ENCODE data around the gene NCAPG. TPM values are rescaled to one million over a fixed set of nuclear protein-coding genes. Genes with fewer than 3 reads are reported as not detected.

Gene NCAPG
- total and polyA plus RNA-seq, 4 donors, result 0.08 to 45.2 (median 0.91) TPM

GRCh38 chr4:17780501-17781299, 30.1 kb upstream of the NCAPG start:
- Histone ChIP-seq H3K9ac (ENCODE audit: low read depth in 1 of 2, low read length in 2 of 2) (no peak overlapping the region), H3K27me3 (ENCODE audit: control insufficient read depth in 4 of 4, insufficient read depth in 4 of 4, low read length in 3 of 4) (peaks cover 0 to 20% (median 6%) of the 10 kb centered on the region in 4 donors), H3K36me3 (ENCODE audit: control insufficient read depth in 4 of 4, insufficient read depth in 3 of 4, low read depth in 1 of 4, low read length in 3 of 4) (no peaks in the 10 kb centered on the region), H3K4me1 (ENCODE audit: control insufficient read depth in 4 of 4, insufficient read depth in 4 of 4, low read length in 3 of 4) (peaks cover 10 to 20% (median 16%) of the 10 kb centered on the region in 4 donors), H3K4me3 (ENCODE audit: low read depth in 1 of 3, low read length in 3 of 3) (peak overlapping the region in 2 of 3 donors; percentile 21 to 48), H3K9me3 (ENCODE audit: control insufficient read depth in 4 of 4, low read length in 3 of 4) (no peaks in the 10 kb centered on the region), H3K27ac (ENCODE audit: low read depth in 1 of 2, low read length in 2 of 2) (no peak overlapping the region)
- 9% methylated on average over 31 of the region's 31 CpGs for WGBS
- TF ChIP-seq FOXA2 (IDR thresholded peaks at IDR 0.05), result no peak
- no peak for TF ChIP-seq HNF4A (conservative IDR thresholded peaks at IDR 0.05)
- TF ChIP-seq REST (IDR thresholded peaks at IDR 0.05), result no peak
- TF ChIP-seq FOXA1 (IDR thresholded peaks at IDR 0.05), result no peak
- no peak for TF ChIP-seq RAD21 (IDR thresholded peaks at IDR 0.05)
- TF ChIP-seq GABPA (IDR thresholded peaks at IDR 0.05 in 1 of 2, conservative IDR thresholded peaks at IDR 0.05 in 1 of 2), result no peak
- no peak for TF ChIP-seq JUND (IDR thresholded peaks at IDR 0.05)
- TF ChIP-seq ZBTB33 (IDR thresholded peaks at IDR 0.05), result no peak
- no peak for TF ChIP-seq RXRA (IDR thresholded peaks at IDR 0.05)
- no peak for TF ChIP-seq MAX (IDR thresholded peaks at IDR 0.05)
- TF ChIP-seq HNF4G (IDR thresholded peaks at IDR 0.05), result no peak
- TF ChIP-seq YY1 (IDR thresholded peaks at IDR 0.05), result no peak
- TF ChIP-seq EGR1 (IDR thresholded peaks at IDR 0.05; ENCODE audit: low read depth in 2 of 2), result no peak
- TF ChIP-seq CTCF (IDR thresholded peaks at IDR 0.05; ENCODE audit: low read depth, low read length, missing input control), result no peak
- no peak for TF ChIP-seq ATF3 (IDR thresholded peaks at IDR 0.05)
- no peak for TF ChIP-seq NR2F2 (IDR thresholded peaks at IDR 0.05)
- TF ChIP-seq TAF1 (conservative IDR thresholded peaks at IDR 0.05), result no peak
- TF ChIP-seq SP1 (IDR thresholded peaks at IDR 0.05), result no peak
- no peak for DNase-seq (ENCODE audit: low spot score)

Data from liver (tissue), 9 donors.